Measurements from ENCODE around the gene SEC16A.

The SEC16A gene

DNA sequence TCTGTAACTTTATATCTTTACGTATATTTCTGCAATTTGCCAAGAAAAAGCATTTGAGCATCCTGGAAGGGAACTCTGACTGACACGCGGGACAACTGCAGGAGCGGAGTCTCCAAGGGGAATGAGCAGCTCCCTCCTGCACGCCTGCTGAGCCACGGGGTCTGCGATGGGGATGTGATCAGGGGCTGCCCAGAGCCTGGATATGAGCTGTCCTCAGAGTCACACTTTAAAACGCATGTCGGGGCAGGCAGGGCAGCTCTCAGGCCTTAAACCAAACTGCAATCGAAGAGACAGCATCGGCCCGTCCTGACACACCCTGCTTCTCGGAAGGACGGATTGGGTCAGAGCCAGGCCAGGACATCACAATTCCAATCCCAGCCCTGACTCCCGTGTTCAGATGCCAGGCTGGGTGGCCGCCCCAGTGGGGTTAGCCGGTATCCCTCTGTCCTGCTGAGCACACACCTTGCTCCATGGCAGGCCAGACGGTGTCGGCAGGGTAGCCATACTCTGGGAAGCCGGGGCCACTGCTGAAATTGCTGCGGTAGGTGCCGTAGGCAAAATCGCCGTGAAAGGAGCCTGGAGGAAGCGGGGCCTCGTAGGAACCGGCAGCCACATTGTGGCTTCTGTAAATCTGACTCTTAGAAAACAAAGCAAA, 17.2 kb downstream of the SEC16A start:
- no peak for DNase-seq

DNA sequence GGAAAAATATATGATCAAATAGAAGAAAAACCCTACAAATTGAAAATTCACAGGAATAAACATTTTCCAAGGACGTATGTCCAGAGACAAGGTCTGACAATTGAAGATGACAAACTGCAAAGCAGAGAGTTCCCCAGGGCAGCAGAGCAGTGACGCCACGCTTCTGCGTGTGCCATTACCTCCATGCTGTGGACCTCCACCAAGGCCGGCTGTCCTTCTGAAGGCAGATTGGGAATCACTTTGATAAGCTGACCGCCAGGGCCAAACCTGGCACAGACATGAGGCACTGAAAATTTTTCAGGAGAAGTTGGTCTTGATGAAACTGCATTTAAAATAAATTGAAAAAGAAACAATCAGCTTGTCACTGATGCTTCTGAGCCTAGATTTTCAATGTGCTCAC, 18.6 kb downstream of the SEC16A start:
- no peak for DNase-seq

DNA sequence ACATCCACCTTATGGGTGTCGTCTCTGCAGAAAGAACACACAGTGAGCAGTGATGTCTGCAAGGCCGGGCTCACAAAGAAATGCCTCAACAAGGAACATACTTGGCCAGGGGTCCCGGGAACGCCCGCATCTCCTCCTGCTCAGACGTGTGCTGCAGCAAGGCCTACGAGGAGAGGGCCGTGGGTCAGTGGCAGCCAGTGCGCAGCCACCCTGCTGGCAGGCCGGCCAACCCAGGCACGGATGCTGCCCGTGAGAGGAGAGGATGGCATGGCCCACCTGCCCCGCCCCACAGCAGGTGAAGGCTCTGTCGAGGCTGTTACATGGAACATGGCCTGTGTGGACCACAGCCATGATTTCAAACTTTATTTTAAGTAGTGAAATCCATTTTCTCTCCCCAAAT, 19.3 kb downstream of the SEC16A start:
- DNase-seq, result no peak

DNA sequence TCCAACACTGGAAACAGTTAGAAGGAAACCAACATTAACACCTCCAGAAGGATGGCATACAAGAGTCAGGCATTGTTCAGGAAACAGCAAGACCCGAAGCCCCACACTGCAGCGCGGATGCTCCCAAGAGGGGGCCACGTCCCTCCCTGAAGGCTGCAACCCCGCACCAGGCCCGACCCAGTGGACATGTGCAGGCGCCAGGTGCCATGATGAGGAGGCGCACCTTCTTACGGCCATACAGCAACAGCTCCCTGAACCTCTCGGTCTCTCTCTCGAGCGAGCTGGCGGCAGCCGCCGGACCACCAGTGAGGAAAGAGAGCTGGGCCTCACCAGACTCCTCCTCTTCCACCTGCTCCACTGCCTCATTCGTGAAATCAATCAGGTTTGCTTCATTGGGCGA, 20.2 kb downstream of the SEC16A start:
- no peak for DNase-seq

DNA sequence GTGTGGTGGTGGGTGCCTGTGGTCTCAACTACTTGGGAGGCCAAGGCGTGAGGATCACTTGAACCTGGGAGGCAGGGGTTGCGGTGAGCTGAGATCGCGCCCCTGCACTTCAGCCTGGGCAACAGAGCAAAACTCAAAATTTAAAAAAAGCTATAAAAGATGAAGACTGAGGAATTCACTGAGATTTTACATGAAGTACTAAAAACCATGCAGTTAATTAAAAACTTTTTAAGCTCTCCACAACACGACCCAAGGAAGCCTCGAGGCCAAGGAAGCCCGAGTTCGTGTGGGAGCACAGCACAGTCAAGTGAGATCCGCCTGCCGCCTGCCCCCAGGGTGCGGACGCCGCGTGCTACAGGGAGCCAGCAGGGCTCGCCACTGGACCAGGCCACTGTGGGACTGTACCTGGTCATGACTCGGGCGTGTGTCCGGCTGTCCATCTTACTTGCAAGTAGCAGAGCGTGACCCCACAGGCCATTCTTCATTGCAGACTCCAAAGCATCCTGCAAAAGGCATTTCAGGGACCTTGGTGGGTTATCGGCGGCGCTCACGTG, 22.0 kb downstream of the SEC16A start:
- DNase-seq, result no peak

DNA sequence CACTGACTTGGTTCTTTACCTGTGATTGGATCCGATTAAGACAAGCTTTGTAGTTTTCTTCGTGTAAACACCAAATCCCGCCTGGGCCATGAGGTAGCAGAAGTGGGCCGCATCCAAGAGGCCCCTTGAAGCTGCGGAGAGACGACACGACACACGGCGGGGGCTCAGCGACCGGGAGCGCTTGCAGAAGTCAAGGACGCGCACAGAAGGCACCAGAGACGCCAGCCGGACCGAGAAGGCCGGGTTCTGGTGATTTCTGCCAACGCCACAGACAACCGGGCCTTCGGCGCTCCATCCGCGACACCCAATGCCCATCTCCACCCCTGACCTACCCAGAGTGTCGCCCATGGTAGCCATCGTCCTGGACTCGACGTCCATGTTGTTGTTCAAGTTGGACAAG, 23.4 kb downstream of the SEC16A start:
- DNase-seq, result no peak

DNA sequence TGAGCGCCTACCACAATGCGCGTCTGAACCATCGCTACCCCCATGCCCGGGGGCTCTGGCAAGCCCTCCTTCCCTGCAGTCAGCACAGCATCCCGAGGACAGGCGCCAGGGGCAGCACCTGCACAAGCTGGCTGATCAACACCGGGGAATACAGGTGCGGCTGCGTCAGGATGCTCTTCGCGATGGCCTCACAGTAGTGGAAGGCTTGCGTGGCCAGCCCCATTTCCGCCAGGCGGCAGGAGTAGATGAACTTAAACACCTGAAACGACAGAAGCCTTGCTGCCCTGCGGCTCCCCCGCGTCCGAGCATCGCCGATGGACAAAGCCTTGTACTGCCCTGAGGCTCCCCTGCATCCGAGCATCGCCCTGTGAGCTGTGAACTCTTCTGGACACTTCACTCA, 25.5 kb downstream of the SEC16A start:
- no peak for DNase-seq

DNA sequence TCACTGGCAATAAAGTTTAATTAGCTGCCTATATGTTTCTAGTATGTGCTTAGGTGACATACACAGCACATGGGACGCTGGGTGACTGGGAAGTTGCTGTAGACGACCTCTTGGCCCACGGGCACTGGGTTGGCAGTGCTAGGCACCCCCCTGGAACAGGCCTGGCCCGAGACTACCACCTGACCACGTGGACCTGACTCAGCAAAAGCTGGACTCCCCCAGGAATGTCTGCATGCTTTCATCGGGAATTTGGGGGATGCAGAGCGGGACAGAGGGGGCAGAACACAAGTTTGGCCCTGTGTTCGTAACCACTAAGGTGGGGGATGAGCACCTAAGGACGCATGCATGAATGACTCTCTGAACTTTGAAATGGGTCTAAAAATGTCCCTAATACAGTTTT, 26.6 kb downstream of the SEC16A start:
- DNase-seq, result no peak

DNA sequence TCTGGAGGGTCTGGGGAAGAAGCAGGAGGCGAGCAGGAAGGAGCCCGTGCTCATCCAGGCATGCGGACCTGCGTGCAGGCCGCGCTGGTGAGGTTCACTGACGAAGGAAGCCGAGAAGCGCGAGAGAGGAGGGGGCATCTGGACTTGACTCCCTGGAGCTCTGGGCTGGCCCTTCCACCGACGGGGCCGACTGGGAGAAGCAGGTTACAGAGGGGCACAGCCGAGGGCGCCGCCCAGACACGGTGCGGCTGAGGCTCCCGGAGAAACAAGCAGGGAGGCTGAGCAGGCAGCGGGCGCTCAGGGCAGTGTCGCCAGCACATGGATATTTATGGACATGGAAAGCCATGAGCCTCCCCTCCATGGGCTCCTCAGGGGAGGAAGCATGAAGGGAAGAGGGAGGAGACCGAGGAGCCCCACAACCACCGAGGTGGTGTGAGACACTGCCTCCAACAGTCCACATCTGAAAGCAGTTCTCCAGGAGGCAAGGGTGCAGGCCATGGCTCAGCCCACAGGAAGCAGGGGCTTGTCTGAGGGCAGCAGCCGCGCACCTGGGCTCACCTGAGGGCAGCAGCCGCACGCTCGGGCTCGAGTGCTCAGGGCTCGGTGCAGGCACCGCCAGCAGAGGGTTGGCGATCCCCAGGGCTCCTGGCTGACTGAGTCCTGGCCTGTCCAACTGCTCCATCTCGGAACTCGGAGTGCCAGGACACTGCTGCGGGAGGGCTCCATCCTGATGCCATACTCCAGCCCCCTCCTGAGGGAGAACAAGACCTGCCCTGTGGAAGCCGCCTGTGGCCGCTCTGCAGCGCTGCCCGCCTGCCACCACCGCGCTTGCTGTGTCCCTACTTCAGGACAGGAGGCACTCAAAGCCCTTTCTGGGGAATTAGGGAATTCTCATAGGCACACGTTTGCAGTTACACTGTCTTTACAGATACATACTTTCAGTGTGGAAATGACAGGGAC, 27.5 kb downstream of the SEC16A start:
- no peak for DNase-seq

DNA sequence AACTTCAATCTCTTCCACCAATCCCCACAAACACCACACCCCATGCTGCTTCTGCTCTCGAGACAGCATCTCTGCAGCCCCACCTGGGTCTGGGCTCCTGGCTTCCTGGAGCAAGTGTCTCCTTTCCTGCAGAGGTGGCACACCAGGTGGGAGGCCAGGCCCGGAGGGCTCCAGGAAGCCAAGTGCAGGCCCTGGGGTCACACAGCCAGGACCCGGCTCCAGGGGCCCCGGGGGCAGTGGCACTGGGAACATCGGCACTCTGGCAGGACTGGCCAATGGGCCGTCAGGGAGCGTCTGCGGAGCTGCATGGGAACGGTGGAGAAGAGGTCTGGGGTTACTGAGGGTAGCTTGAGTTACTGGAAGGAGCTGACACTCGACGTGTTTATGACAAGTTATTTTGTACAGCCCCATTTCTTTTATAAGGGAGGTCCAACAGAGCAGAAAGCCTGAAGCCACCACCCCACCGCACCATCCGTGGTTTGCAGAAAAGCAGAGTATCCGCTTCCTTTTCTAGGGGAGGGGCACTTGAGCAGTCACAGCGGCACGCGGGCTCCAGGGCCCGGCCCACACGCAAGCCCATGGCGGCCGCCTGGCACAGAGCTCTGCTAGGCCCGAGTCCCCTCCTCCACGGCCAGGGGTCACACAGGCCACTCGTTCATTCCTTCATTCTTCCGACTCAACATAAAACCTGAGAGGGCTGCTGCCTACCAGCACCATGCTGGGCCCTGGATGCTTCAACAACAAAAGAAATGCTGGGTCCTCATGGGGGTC, 28.6 kb downstream of the SEC16A start:
- DNase-seq, result no peak

DNA sequence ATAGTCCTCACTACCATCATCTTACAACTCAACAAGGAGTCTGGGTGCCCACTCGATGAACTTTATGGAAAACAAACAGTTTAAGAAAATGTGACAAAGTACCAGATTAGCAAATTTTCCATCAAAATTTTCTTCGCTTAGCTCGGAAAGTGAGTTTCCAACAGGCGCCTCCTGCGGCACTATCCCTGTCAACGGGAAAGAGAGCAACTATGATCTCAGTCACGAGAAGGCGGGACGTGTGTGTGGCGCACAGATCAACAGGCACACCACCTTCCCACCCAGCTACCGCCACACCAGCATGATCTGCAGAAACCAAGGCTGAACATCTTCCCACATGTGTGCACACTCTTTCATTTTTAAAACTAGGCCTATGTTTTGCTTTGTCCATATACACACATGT, 29.5 kb downstream of the SEC16A start:
- no peak for DNase-seq

DNA sequence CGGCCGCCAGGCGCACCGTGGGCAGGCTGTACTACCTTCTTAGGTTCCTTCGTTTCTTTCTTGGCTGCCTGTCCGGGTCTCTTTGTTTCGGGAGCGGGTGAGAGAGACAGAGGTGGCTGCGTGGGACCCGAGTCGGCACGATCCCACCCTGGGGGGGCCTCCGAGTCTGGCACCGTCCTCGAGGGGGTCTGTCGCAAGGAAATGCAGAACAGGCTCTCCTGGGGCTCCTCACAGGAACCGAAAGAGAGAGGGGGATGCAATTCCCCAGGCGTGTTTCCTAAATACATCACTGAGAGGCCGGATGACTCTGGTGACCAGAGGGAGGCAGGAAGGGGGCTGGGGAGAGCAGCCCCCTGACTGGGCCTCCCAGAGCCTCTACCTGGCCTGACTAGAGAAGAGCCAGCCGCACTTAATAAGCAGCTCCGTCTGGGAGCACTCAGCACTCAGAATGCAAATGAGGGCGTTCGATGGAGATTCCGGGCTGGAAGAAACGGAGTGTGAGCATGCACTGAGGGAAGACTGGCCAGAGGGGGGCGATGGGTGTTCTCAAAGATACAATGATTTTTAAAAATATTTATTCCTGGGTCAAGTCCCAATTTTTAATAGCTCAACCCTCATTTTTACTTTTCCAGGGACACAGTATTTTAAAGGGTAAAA, 31.5 kb downstream of the SEC16A start:
- no peak for DNase-seq

DNA sequence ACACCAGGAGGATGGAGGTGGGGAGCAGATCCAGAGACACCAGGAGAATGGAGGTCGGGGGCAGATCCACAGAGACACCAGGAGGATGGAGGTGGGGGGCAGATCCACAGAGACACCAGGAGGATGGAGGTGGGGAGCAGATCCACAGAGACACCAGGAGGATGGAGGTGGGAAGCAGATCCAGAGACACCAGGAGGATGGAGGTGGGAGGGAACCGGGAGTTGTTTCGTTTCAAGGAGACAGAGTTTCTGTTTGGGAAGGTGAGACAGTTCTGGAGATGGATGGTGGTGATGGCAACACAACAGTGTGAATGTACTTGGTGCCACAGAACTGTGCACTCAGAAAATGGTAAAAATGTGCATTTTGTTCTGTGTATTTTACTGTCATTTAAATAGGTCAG, 34.2 kb downstream of the SEC16A start:
- DNase-seq, result no peak

DNA sequence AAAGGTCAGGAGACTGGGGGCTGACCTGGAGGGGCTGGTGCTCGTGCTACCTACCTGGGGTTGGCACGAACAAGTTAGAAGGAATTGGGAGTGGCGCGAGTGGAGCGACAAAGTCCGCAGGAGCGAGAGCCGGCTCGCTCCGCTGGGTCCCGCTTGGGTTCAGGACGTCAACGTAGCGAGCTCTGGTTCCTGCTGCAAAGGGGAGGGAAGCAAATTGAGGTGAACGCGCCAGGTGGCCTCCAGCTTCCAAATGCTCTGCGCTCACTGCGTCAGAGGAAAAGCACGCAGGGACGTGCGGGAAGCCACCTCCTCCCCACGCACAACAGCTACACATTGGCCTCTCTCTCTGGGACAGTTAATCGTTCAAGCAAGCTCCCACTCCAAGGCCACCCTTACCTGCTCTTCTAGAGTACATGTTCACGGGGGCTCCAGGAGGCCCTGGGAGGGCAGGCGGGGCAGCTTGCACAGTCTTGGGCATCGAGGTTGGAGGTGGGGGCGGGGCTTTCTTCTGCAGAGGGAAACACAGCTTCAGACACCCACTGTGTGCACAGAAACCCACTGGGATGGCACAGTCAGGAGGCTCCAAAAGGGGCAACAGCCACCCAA, 35.6 kb downstream of the SEC16A start:
- no peak for DNase-seq

DNA sequence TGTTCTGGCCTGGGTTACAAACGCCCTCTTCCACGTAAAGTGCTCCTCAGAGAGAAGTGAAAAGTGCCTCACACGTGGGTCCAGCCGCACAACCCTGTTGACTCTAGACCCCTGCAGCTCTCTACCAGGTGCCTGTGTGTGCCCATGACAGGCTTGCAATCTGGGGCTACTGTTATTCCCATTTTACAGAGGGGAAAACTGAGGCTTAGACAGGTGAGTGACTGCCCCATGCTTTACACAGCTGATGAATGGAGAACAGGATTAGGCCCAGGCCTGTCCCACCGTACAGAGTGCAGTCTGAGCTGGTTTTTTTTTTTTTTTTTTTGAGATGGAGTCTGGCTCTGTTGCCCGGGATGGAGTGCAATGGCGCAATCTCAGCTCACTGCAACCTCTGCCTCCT, 37.0 kb downstream of the SEC16A start:
- DNase-seq, result no peak

DNA sequence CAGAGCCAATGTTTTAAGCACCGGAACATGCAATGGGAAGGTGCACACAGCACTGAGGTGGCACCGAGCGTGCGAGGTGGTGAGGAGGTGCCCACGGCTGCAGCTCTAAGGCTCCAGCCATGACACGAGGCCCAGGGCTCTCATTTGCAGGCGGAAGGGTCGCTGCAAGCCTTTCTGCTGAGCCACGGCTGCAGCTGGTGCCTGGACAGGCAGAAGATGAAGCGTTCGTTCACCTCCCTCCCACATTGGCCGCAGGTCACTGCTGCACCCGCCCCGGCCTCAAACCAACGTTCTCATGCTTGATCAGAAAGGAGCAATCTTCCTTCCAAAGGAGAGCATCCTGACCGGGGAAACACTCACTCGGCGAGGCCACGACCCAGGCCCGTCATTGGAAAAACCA, 38.7 kb downstream of the SEC16A start:
- DNase-seq, result no peak

DNA sequence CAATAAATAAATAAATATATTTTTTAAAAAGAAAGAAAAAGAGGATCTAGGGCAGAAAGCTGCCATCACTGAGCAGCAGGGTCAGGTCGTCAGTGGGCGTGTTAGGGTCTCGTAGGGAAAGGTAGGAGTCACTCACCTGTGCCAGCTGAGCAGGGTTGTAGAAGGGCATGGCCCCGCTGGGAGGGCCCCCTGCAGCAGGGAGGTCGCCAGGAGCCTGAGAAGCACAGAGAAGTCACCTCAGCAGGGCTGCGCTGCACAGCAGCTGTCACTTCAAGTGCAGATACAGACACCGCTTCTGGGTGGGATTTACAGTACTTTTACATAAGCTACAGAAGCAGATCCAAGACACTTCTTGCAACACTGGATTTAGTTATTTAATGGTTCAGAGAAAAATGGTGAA, 39.2 kb downstream of the SEC16A start:
- no peak for DNase-seq

DNA sequence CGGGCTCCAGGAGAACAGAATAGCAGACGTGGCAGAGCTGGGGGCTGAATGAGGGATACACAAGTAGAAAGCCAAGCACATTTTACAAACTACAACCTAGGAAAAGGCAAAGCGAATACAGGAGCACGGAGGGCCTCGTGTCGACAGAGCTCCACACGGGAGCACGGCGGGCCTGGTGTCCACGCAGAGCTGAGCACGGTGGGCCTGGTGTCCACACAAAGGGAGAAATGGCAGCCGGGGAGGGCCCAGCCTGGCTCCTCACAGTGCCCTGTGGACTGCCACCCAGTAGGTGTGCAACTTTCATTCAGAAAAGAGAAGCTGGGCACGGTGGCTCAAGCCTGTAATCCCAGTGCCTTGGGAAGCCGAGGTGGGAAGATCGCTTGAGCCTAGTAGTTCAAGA, 39.8 kb downstream of the SEC16A start:
- DNase-seq, result no peak

DNA sequence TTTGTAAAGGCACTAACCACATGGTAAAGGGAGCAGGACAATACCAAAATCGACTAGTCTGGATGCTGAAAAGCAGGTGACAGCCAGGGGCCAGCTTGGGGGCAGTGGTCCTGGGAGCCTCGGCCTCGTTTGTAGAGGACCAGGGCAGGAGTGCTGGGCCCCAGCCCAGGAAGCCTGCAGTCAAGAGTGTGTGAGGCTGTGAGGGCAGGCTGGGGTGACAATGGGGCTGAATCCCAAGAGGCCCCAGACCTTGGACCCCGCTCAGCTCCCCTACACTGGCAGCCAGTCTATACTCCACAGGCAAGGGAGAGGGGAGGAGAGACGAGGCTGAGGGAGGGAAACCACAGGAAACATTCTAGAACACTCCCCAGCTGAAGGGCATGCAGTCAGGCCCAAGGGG, 40.6 kb downstream of the SEC16A start:
- no peak for DNase-seq

DNA sequence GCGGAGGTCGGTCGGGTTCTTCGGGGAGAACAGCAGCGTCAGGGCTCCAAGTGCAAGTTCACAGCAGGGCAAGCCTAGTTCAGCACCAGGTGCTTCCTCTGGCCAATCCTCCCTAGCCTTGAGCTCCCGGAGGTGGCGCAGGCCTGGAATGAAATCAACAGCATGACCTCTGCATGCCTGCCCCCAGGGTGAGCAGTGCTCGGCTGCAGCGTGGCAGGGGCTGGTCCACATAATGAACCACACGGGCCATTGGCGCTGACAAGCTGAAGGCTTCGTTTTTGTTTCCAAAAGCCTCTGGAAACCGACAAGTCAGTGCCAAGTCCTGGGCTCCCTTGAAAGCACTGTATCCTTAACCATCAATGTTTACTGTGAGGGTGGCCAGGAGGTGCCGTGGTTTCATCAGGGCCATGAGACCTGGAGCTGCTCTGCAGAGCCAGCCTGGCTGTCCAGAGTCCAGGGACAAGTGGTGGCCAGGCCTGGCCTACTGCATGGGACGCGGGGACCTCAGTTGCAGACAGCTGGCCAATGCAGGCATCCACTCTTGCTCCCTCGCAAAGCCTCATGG, 41.1 kb downstream of the SEC16A start:
- DNase-seq, result no peak

DNA sequence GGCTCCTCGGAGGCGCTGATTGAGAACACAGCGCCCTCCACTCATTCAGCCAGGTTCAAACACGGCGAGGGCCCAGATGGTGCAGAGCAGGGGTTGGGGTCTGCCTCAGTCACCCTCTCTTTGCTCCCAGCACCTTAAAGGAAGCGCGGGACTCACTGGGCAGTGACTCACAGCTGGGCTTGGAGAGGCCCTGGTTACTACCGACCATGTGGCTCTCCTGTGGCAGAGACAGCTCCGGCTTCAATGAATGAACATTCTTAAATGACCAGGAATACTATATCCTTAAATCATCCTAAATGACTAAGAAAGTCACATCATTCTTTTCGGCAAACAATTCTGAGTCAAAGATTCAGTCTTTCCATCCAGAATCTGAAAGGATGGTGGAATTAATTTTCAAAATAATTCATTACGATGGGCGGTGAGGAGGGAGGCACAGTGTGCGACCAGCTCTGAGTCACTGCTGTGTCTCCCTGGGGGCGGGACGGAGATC, 41.6 kb downstream of the SEC16A start:
- DNase-seq, result no peak
